ENCODE data around the gene CELSR2.

- TF ChIP-seq POLR2A (IDR thresholded peaks at IDR 0.05) (no peak), CTCF (IDR thresholded peaks at IDR 0.05) (no peak)
Measured at GRCh38 chr1:109243860-109244552, 5.3 kb upstream of the CELSR2 start.

Data from uterus (tissue), 2 donors.